IPS DF 4.7 (cell line): ENCODE results near the gene TENT5A.
"Not testable (repeated sequence)": the region's sequence is repeated elsewhere in the genome, so short reads cannot be mapped to it uniquely, and the experiment has no call there.

Experiments used
- DNase-seq: peaks from one replicate; pipeline ENCODE4 v3.0.0-alpha.2; 2013; ENCODE audit warnings: low spot score; ENCODE audit errors: extremely low read depth

The TENT5A gene

GRCh38 chr6:81751388-81752083, 945 bp downstream of the TENT5A start:
- DNase-seq: no peak

DNA sequence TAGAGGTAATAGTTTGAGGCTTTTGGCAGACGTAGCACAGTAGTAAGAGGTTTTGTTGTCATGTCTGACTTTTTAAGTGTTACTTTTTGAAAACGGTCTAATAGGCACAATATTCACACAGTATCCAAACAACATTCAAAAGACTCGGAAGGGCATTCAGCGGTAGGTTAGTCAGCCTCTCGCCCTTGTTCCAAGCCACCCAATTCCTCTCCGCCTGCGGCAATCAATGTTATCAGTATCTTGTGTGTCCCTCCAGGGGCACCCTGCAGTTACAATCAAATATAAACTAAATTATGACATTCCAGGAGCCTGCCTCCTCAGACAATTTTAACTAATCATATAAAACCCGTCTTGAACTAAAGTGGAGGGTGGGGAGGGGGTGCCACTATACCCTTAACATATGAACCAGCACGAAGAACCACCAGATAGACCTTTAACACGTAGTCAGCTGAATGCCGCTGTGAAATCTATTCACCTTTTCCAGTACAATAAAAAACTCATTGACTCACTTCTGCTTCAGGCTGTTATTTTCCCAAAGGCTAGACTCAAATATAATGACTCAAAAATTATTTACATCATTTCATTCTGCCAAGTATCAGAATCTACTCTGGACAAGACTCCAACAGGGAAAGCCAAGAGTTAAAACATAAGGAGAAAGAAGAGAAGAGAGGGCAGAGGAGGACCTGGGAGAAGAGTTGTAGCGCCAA, 1.6 kb downstream of the TENT5A start:
- DNase-seq: no peak

GRCh38 chr6:81750200-81750599, 2.3 kb downstream of the TENT5A start:
- no peak for DNase-seq

GRCh38 chr6:81749707-81750106, 2.8 kb downstream of the TENT5A start:
- DNase-seq: no peak

DNA sequence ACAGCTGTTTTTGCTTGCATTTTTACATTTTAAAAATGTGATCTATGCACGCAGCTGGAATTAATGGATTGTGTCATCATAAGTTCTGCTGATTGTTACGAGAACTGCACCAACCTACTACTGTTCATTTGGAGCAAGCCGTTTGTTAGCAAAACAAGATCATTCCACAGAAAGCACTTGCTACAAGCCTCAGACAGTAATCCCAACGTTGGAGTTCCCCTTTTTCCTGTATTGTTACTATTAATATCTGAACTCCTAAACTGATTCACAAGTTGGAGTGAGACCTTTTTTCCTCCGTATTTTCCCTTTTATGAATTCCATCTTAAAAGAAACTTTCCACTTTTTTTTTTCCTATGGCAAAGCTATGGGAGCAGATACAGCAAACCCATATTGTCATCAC, 3.5 kb downstream of the TENT5A start:
- no peak for DNase-seq

GRCh38 chr6:81747327-81747726, 5.2 kb downstream of the TENT5A start:
- DNase-seq: no peak

GRCh38 chr6:81744131-81744530, 8.3 kb downstream of the TENT5A start:
- DNase-seq: no peak

- DNase-seq: no peak
Measured at GRCh38 chr6:81743649-81744048, 8.8 kb downstream of the TENT5A start.

DNA sequence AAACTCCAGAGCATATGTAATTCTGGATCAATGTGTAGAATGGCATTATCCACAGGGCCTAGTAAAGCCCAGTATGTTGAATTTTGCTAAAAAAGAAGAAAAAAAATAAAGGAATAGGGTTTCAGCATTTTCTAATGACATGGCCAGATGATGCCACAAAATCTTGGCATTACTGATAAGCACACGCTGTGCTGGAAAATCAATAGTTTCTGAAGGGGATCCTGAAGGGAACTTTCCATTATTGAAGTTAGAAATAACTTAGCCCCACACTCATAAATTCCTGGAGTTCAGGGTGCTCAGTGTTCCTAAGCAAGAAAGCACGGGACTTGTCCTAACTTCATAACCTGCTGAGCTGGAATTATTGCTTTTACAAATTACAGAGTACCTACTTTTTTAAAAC, 10.8 kb downstream of the TENT5A start:
- DNase-seq: no peak

- DNase-seq: not testable (repeated sequence)
Measured at GRCh38 chr6:81740591-81740990, 11.9 kb downstream of the TENT5A start.

- DNase-seq: no peak
Measured at GRCh38 chr6:81739230-81740195, 13.0 kb downstream of the TENT5A start.

GRCh38 chr6:81736428-81736827, 16.1 kb downstream of the TENT5A start:
- no peak for DNase-seq

GRCh38 chr6:81735756-81736380, 16.6 kb downstream of the TENT5A start:
- DNase-seq: no peak

- no peak for DNase-seq
Measured at GRCh38 chr6:81734500-81735150, 17.9 kb downstream of the TENT5A start.

GRCh38 chr6:81734081-81734480, 18.4 kb downstream of the TENT5A start:
- DNase-seq: no peak

- no peak for DNase-seq
Measured at GRCh38 chr6:81731814-81732213, 20.7 kb downstream of the TENT5A start.

GRCh38 chr6:81727876-81728517, 24.5 kb downstream of the TENT5A start:
- no peak for DNase-seq

- DNase-seq: no peak
Measured at GRCh38 chr6:81725127-81725526, 27.4 kb downstream of the TENT5A start.

- DNase-seq: no peak
Measured at GRCh38 chr6:81722506-81723223, 29.8 kb downstream of the TENT5A start.

GRCh38 chr6:81720427-81720826, 32.1 kb downstream of the TENT5A start:
- no peak for DNase-seq
